ENCODE measurements around the gene LCOR. TPM values are rescaled to one million over a fixed set of nuclear protein-coding genes. Genes with fewer than 3 reads are reported as not detected.

The LCOR gene
- total RNA-seq, 1 experiment from 2014 or later = 42.1 TPM

GRCh38 chr10:96984541-96985131, 152.5 kb downstream of the LCOR start:
- peaks cover 29 to 48% of the 10 kb centered on the region in 2 experiments for H3K4me1 Mint-ChIP-seq
- H3K4me3 Mint-ChIP-seq = no peak overlapping the region
- H4K91ac ChIP-seq (ENCODE audit: insufficient read length, low read depth, low read length) = no peak overlapping the region
- H2AFZ ChIP-seq (ENCODE audit: low read length) = no peak overlapping the region
- no peak overlapping the region for H3K4me2 ChIP-seq (ENCODE audit: insufficient read depth, insufficient read length, low read length)
- no peak overlapping the region for H3K14ac ChIP-seq (ENCODE audit: insufficient read depth, low read length)
- no peaks in the 10 kb centered on the region; the same call in 1 of the 2 replicates for H3K27me3 ChIP-seq (ENCODE audit: insufficient read depth, low read length)
- H2BK12ac ChIP-seq (ENCODE audit: insufficient read length, low read depth, low read length) = no peak overlapping the region
- no peaks in the 10 kb centered on the region for H3K9me3 Mint-ChIP-seq
- no peak overlapping the region for H2AK5ac ChIP-seq (ENCODE audit: insufficient read length, low read length)
- H2BK5ac ChIP-seq (ENCODE audit: insufficient read length, low read length) = no peak overlapping the region
- H4K20me1 ChIP-seq (ENCODE audit: control insufficient read depth, insufficient read depth, insufficient read length) = no peaks in the 10 kb centered on the region
- TF ChIP-seq CTCF (conservative IDR thresholded peaks at IDR 0.05) = no peak
- H3K27ac Mint-ChIP-seq = peak overlapping the region; percentile 90 to 98 (median 91)
- no peaks in the 10 kb centered on the region for H3K9me3 ChIP-seq (ENCODE audit: control insufficient read depth, low read depth, low read length)
- no peak overlapping the region for H2BK120ac ChIP-seq (ENCODE audit: low read depth, low read length, poor library complexity, severe bottlenecking)
- H2BK20ac ChIP-seq (ENCODE audit: low read depth, low read length, poor library complexity, severe bottlenecking) = no peak overlapping the region
- no peak overlapping the region for H3K4ac ChIP-seq (ENCODE audit: low read depth, low read length)
- no CpG with 5 or more reads among the region's 14 CpGs for WGBS (ENCODE audit: extremely low coverage, insufficient read length, low lambda C conversion rate)
- H3T11ph ChIP-seq (ENCODE audit: low read length) = no peak overlapping the region
- no peak overlapping the region for H3K18ac ChIP-seq (ENCODE audit: insufficient read length, low read depth, low read length)
- no peak overlapping the region for H3K27ac ChIP-seq (ENCODE audit: insufficient read length, low read depth, low read length)
- no peaks in the 10 kb centered on the region for H3K27me3 Mint-ChIP-seq (ENCODE audit: low read depth)
- H3K79me2 ChIP-seq (ENCODE audit: insufficient read depth, low read length) = no peaks in the 10 kb centered on the region
- H3K79me1 ChIP-seq (ENCODE audit: insufficient read depth, low read depth, low read length, poor library complexity, severe bottlenecking) = no peaks in the 10 kb centered on the region
- H2BK15ac ChIP-seq (ENCODE audit: low read depth, low read length) = no peak overlapping the region
- H3K9ac ChIP-seq (ENCODE audit: extremely low read depth, insufficient read length, low read length) = no peak overlapping the region
- DNase-seq = no peak
- no peak overlapping the region for H4K8ac ChIP-seq (replicated peaks; ENCODE audit: insufficient read length, low read depth, low read length)
- no peak overlapping the region for H4K5ac ChIP-seq (ENCODE audit: insufficient read length, low read depth, low read length)
- H3K23me2 ChIP-seq (ENCODE audit: insufficient read length, low read depth, low read length, poor library complexity, severe bottlenecking) = no peaks in the 10 kb centered on the region
- no peak overlapping the region for H3K23ac ChIP-seq (ENCODE audit: insufficient read length, low read depth, low read length)
- peaks cover 20 to 26% (median 24%) of the 10 kb centered on the region in 3 experiments; a peak in 6 of 7 replicates for H3K36me3 Mint-ChIP-seq (ENCODE audit: insufficient read depth in 1 of 3, low read depth in 3 of 3)
- no peak overlapping the region for H3K56ac ChIP-seq (ENCODE audit: insufficient read length, low read depth, low read length)
- no peaks in the 10 kb centered on the region; the same call in 1 of the 2 replicates for H3K4me1 ChIP-seq (ENCODE audit: insufficient read depth, low read length)

All from H9 (cell line).